H9 (cell line): ENCODE measurements around the gene CEACAM4. TPM values are rescaled to one million over a fixed set of nuclear protein-coding genes. Genes with fewer than 3 reads are reported as not detected.

Experiments
- DNase-seq: peaks from one replicate; pipeline ENCODE4 v3.0.0-alpha.2; 2017
- H2AFZ ChIP-seq: one replicate; pipeline ENCODE4 v1.6.1; 2013; ENCODE audit warnings: mild to moderate bottlenecking, low read length, control low read depth, moderate library complexity
- H2AK5ac ChIP-seq: 2 replicates; pipeline ENCODE4 v1.6.1; 2013; ENCODE audit warnings: low read length, control low read depth, mixed read lengths; ENCODE audit not compliant: insufficient read length
- H2BK120ac ChIP-seq: one replicate; pipeline ENCODE4 v1.6.1; 2013; ENCODE audit warnings: low read depth, mild to moderate bottlenecking, low read length, control low read depth, inconsistent platforms; ENCODE audit not compliant: poor library complexity, severe bottlenecking
- H2BK12ac ChIP-seq: 2 replicates; pipeline ENCODE4 v1.6.1; 2013; ENCODE audit warnings: low read length, control low read depth, mixed read lengths, low read depth; ENCODE audit not compliant: insufficient read length
- H2BK15ac ChIP-seq: 2 replicates; pipeline ENCODE4 v1.6.1; 2013; ENCODE audit warnings: low read depth, low read length, control low read depth
- H2BK20ac ChIP-seq: one replicate; pipeline ENCODE4 v1.6.1; 2013; ENCODE audit warnings: low read depth, mild to moderate bottlenecking, low read length, control low read depth, inconsistent platforms; ENCODE audit not compliant: poor library complexity, severe bottlenecking
- H2BK5ac ChIP-seq: 2 replicates; pipeline ENCODE4 v1.6.1; 2013; ENCODE audit warnings: low read length, control low read depth, mixed read lengths; ENCODE audit not compliant: insufficient read length
- H3K14ac ChIP-seq: 2 replicates; pipeline ENCODE4 v1.6.1; 2013; ENCODE audit warnings: low read length, control low read depth; ENCODE audit not compliant: insufficient read depth
- H3K18ac ChIP-seq: 2 replicates; pipeline ENCODE4 v1.6.1; 2013; ENCODE audit warnings: low read depth, mild to moderate bottlenecking, mixed read lengths, low read length, control low read depth; ENCODE audit not compliant: insufficient read length
- H3K23ac ChIP-seq: 2 replicates; pipeline ENCODE4 v1.6.1; 2013; ENCODE audit warnings: low read length, control low read depth, mixed read lengths, low read depth; ENCODE audit not compliant: insufficient read length
- H3K23me2 ChIP-seq: 2 replicates; pipeline ENCODE4 v1.6.1; 2013; ENCODE audit warnings: low read depth, mild to moderate bottlenecking, mixed read lengths, low read length, control low read depth; ENCODE audit not compliant: insufficient read length, poor library complexity, severe bottlenecking
- H3K27ac ChIP-seq: 2 replicates; pipeline ENCODE4 v1.5.1; 2013; ENCODE audit warnings: low read length, control low read depth, mixed read lengths, low read depth; ENCODE audit not compliant: insufficient read length
- H3K27me3 ChIP-seq: 2 replicates; pipeline ENCODE4 v1.6.1; 2013; ENCODE audit warnings: low read length, control low read depth, inconsistent platforms; ENCODE audit not compliant: insufficient read depth
- H3K4ac ChIP-seq: 2 replicates; pipeline ENCODE4 v1.6.1; 2013; ENCODE audit warnings: low read depth, mild to moderate bottlenecking, control low read depth, inconsistent platforms, low read length, moderate library complexity
- H3K4me1 ChIP-seq: 2 replicates; pipeline ENCODE4 v1.6.1; 2013; ENCODE audit warnings: low read length, control low read depth, inconsistent platforms; ENCODE audit not compliant: insufficient read depth
- H3K4me2 ChIP-seq: 2 replicates; pipeline ENCODE4 v1.6.1; 2013; ENCODE audit warnings: low read length, control low read depth, mixed read lengths; ENCODE audit not compliant: insufficient read length, insufficient read depth
- H3K56ac ChIP-seq: 2 replicates; pipeline ENCODE4 v1.6.1; 2013; ENCODE audit warnings: low read depth, mild to moderate bottlenecking, mixed read lengths, low read length, control low read depth; ENCODE audit not compliant: insufficient read length
- H3K79me1 ChIP-seq: 2 replicates; pipeline ENCODE4 v1.6.1; 2013; ENCODE audit warnings: low read depth, mild to moderate bottlenecking, moderate library complexity, low read length, control low read depth, inconsistent platforms; ENCODE audit not compliant: insufficient read depth, poor library complexity, severe bottlenecking
- H3K79me2 ChIP-seq: 2 replicates; pipeline ENCODE4 v1.6.1; 2013; ENCODE audit warnings: low read length, control low read depth, inconsistent platforms; ENCODE audit not compliant: insufficient read depth
- H3K9ac ChIP-seq: 2 replicates; pipeline ENCODE4 v1.6.1; 2013; ENCODE audit warnings: low read length, control low read depth, mixed read lengths; ENCODE audit not compliant: insufficient read length; ENCODE audit errors: extremely low read depth
- H3K9me3 ChIP-seq: one replicate; pipeline ENCODE4 v1.6.1; 2013; ENCODE audit warnings: low read depth, low read length, inconsistent platforms; ENCODE audit not compliant: control insufficient read depth
- H3T11ph ChIP-seq: one replicate; pipeline ENCODE4 v1.6.1; 2013; ENCODE audit warnings: mild to moderate bottlenecking, low read length, control low read depth, inconsistent platforms
- H4K20me1 ChIP-seq: one replicate; pipeline ENCODE4 v1.6.1; 2013; ENCODE audit not compliant: control insufficient read depth, insufficient read length, insufficient read depth
- H4K5ac ChIP-seq: 2 replicates; pipeline ENCODE4 v1.6.1; 2013; ENCODE audit warnings: low read depth, mild to moderate bottlenecking, mixed read lengths, low read length, control low read depth; ENCODE audit not compliant: insufficient read length
- H4K8ac ChIP-seq: replicated peaks from 2 replicates; pipeline ENCODE4 v1.6.1; 2013; ENCODE audit warnings: low read length, control low read depth, mixed read lengths, low read depth; ENCODE audit not compliant: insufficient read length
- H4K91ac ChIP-seq: 2 replicates; pipeline ENCODE4 v1.6.1; 2013; ENCODE audit warnings: low read depth, mild to moderate bottlenecking, moderate library complexity, mixed read lengths, low read length, control low read depth; ENCODE audit not compliant: insufficient read length
- H3K27ac Mint-ChIP-seq, 3 experiments: 2 replicates in 2 of 3; 3 replicates in 1 of 3; pipeline ENCODE4 v1.8.0; 2020 to 2021; ENCODE audit warnings: mixed read lengths in 3 of 3, mild to moderate bottlenecking in 1 of 3, moderate library complexity in 1 of 3
- H3K27me3 Mint-ChIP-seq: 2 replicates; pipeline ENCODE4 v1.8.0; 2021; ENCODE audit warnings: low read depth, mild to moderate bottlenecking, moderate library complexity, mixed read lengths
- H3K36me3 Mint-ChIP-seq, 3 experiments: 2 replicates in 2 of 3; 3 replicates in 1 of 3; pipeline ENCODE4 v1.8.0; 2020 to 2021; ENCODE audit warnings: low read depth in 3 of 3, mixed read lengths in 3 of 3; ENCODE audit not compliant: insufficient read depth in 1 of 3
- H3K4me1 Mint-ChIP-seq, 2 experiments: 2 replicates each; pipeline ENCODE4 v1.8.0; 2020; ENCODE audit warnings: mixed read lengths in 2 of 2
- H3K4me3 Mint-ChIP-seq, 2 experiments: 2 replicates in 1 of 2; 3 replicates in 1 of 2; pipeline ENCODE4 v1.8.0; 2020 to 2021; ENCODE audit warnings: mild to moderate bottlenecking in 2 of 2, mixed read lengths in 2 of 2, moderate library complexity in 1 of 2
- H3K9me3 Mint-ChIP-seq, 2 experiments: 2 replicates in 1 of 2; 3 replicates in 1 of 2; pipeline ENCODE4 v1.8.0; 2020; ENCODE audit warnings: mild to moderate bottlenecking in 2 of 2, mixed read lengths in 2 of 2, moderate library complexity in 1 of 2
- CTCF ChIP-seq: fragments of 200-600 bp; sonication (generic); conservative IDR thresholded peaks from 3 replicates; pipeline ENCODE4 v1.8.0; 2021; ENCODE audit warnings: antibody characterized with exemption, mild to moderate bottlenecking
- WGBS: extraction: QIAGEN DNeasy Blood & Tissue Kit; methylation state at CpG from one replicate; pipeline ENCODE4 v1.1.7; 2013; ENCODE audit warnings: missing lambda C conversion rate, low lambda C conversion rate, mixed read lengths; ENCODE audit not compliant: insufficient read length; ENCODE audit errors: extremely low coverage; 5-methylcytosine and 5-hydroxymethylcytosine counted together
- total RNA-seq: library from RNA; stranded (reverse); gene quantifications from 2 replicates; pipeline ENCODE4 v1.2.1, GENCODE V29; 2021

The CEACAM4 gene
- total RNA-seq, 1 experiment from 2014 or later: not detected

- no peak overlapping the region for H3K4me3 Mint-ChIP-seq
- WGBS: no CpG with 5 or more reads among the region's 3 CpGs
- Histone ChIP-seq H4K8ac (no peak overlapping the region), H2BK12ac (no peak overlapping the region), H2BK5ac (no peak overlapping the region), H3K27me3 (peaks cover 3% of the 10 kb centered on the region; the same call in 1 of the 2 replicates), H4K5ac (no peak overlapping the region), H2AK5ac (no peak overlapping the region), H3K4ac (no peak overlapping the region), H3K56ac (no peak overlapping the region), H3T11ph (no peak overlapping the region), H3K4me2 (no peak overlapping the region), H3K14ac (no peak overlapping the region), H3K9ac (no peak overlapping the region), H2BK20ac (no peak overlapping the region), H3K23me2 (no peaks in the 10 kb centered on the region), H4K20me1 (no peaks in the 10 kb centered on the region), H2AFZ (no peak overlapping the region), H3K23ac (no peak overlapping the region), H3K4me1 (no peaks in the 10 kb centered on the region), H3K9me3 (peaks cover 33% of the 10 kb centered on the region), H3K18ac (no peak overlapping the region), H2BK15ac (no peak overlapping the region), H4K91ac (no peak overlapping the region), H2BK120ac (no peak overlapping the region), H3K79me2 (no peaks in the 10 kb centered on the region), H3K79me1 (no peaks in the 10 kb centered on the region), H3K27ac (no peak overlapping the region)
- no peaks in the 10 kb centered on the region for H3K27me3 Mint-ChIP-seq
- no peaks in the 10 kb centered on the region for H3K4me1 Mint-ChIP-seq
- no peak for TF ChIP-seq CTCF
- peaks cover 88 to 92% of the 10 kb centered on the region in 2 experiments for H3K9me3 Mint-ChIP-seq
- H3K36me3 Mint-ChIP-seq: peaks cover 0 to 26% (median 8%) of the 10 kb centered on the region in 3 experiments; a peak in 4 of 7 replicates
- no peak for DNase-seq
- H3K27ac Mint-ChIP-seq: no peak overlapping the region
These were observed 22.0 kb downstream of the CEACAM4 start for GRCh38 chr19:41604831-41605230.
